Activated CD8-positive, alpha-beta memory T cell treated with anti-CD3 and anti-CD28 coated beads, Interleukin-2, amount 50 U/mL, for 24 hours (primary cell): ENCODE measurements around the gene PSAT1.
"Not testable (repeated sequence)": the region's sequence is repeated elsewhere in the genome, so short reads cannot be mapped to it uniquely, and the experiment has no call there.

Source experiments
- DNase-seq: peaks from one replicate; pipeline ENCODE4 v3.0.0-alpha.2; 2020; ENCODE audit errors: extremely low read depth

Gene PSAT1

GRCh38 chr9:78296893-78297671 is at the start of gene PSAT1:
PSAT1 (plus strand) TSS chr9:78297125; CDS start chr9:78297211, 86 bp downstream.
- DNase-seq: peak; percentile 75

- no peak for DNase-seq
Observed at GRCh38 chr9:78248635-78249034, 48.3 kb upstream of the PSAT1 start.

GRCh38 chr9:78249542-78249941 is 47.4 kb upstream of the PSAT1 start:
- no peak for DNase-seq

- no peak for DNase-seq
Observed at GRCh38 chr9:78252616-78253015, 44.3 kb upstream of the PSAT1 start.

- DNase-seq: no peak
Observed at GRCh38 chr9:78253285-78253684, 43.6 kb upstream of the PSAT1 start.

GRCh38 chr9:78261403-78262001 is 35.4 kb upstream of the PSAT1 start:
- no peak for DNase-seq

- no peak for DNase-seq
Observed at GRCh38 chr9:78262655-78263054, 34.3 kb upstream of the PSAT1 start.

- DNase-seq: no peak
Observed at GRCh38 chr9:78267889-78268288, 29.0 kb upstream of the PSAT1 start.

GRCh38 chr9:78269784-78270183 is 27.1 kb upstream of the PSAT1 start:
- DNase-seq: no peak

- no peak for DNase-seq
Observed at GRCh38 chr9:78272307-78272706, 24.6 kb upstream of the PSAT1 start.

GRCh38 chr9:78273761-78274160 is 23.2 kb upstream of the PSAT1 start:
- no peak for DNase-seq

- no peak for DNase-seq
Observed at GRCh38 chr9:78278177-78278777, 18.6 kb upstream of the PSAT1 start.

GRCh38 chr9:78278801-78279200 is 18.1 kb upstream of the PSAT1 start:
- no peak for DNase-seq

GRCh38 chr9:78280982-78281668 is 15.8 kb upstream of the PSAT1 start:
- no peak for DNase-seq

- DNase-seq: not testable (repeated sequence)
Observed at GRCh38 chr9:78284181-78284580, 12.7 kb upstream of the PSAT1 start.

GRCh38 chr9:78286125-78286524 is 10.8 kb upstream of the PSAT1 start:
- DNase-seq: no peak

- no peak for DNase-seq
Observed at GRCh38 chr9:78286946-78287388, 10.0 kb upstream of the PSAT1 start.

- no peak for DNase-seq
Observed at GRCh38 chr9:78288214-78288892, 8.6 kb upstream of the PSAT1 start.

- DNase-seq: no peak
Observed at GRCh38 chr9:78289474-78289873, 7.5 kb upstream of the PSAT1 start.

- no peak for DNase-seq
Observed at GRCh38 chr9:78291240-78291925, 5.5 kb upstream of the PSAT1 start.

- no peak for DNase-seq
Observed at GRCh38 chr9:78292026-78292425, 4.9 kb upstream of the PSAT1 start.
